ENCODE data around the gene DENND6B.
A peak's percentile ranks its signal among the peaks of the same experiment; 100 is the strongest.

Gene DENND6B

GRCh38 chr22:50314455-50315288 lies 12.1 kb downstream of the DENND6B start:
- no peak for DNase-seq

GRCh38 chr22:50314081-50314454 lies 12.7 kb downstream of the DENND6B start:
- DNase-seq: no peak

- DNase-seq: no peak
These were observed 13.2 kb downstream of the DENND6B start for GRCh38 chr22:50313600-50313999.

- no peak for DNase-seq
These were observed 13.8 kb downstream of the DENND6B start for GRCh38 chr22:50313021-50313420.

DNA sequence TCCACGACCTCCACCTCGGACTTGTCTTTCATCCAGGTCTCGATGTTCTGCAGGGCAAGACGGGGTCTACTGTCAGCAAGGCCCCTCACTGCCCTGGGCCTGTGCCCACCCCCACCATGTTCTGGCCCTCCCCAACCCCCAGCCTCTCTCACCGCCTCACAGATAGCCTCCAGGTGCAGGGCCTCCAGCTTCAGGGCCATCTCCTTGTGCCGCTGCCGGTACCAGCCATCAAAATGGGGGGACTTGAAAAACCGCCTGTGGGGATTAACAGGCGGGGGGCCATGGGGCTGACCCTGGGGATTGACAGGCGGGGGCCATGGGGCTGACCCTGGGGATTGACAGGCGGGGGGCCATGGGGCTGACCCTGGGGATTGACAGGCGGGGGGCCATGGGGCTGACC lies 14.4 kb downstream of the DENND6B start:
- no peak for DNase-seq

GRCh38 chr22:50311606-50312351 lies 15.0 kb downstream of the DENND6B start:
- DNase-seq: no peak

GRCh38 chr22:50310949-50311444 lies 15.8 kb downstream of the DENND6B start:
- DNase-seq: no peak

- DNase-seq: no peak
These were observed 16.6 kb downstream of the DENND6B start for GRCh38 chr22:50310031-50310722.

GRCh38 chr22:50309601-50309991 lies 17.2 kb downstream of the DENND6B start:
- DNase-seq: no peak

DNA sequence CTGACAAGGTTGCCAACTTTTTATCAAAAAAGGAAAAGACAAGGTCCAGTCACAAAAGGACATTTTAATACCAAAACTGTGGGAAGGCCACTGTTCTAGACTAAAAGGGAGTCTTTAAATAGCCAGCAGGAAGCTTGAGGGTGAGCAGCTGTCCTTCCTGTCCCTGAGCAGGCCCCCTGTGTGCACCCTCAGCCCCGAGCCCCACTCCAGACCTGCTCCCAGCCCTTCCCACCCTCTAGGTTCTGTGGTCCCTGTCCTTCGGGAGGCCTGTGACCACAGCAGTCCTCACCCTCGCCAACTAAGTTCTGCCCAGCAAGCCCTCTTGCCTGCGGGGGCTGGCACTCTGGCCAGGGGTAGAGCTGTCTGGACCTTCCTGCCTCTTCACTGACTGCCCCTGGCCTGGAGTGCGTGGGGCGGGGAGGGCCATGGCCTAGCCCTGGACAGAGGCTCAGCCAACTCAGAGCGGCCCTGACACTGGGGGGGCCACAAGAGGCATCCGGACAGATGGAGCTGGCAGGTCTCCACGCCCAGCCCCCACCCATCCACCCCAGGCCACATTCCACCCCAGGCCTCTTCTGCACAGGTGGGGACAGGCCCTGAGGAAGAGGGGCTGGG lies 17.7 kb downstream of the DENND6B start:
- DNase-seq: no peak

DNA sequence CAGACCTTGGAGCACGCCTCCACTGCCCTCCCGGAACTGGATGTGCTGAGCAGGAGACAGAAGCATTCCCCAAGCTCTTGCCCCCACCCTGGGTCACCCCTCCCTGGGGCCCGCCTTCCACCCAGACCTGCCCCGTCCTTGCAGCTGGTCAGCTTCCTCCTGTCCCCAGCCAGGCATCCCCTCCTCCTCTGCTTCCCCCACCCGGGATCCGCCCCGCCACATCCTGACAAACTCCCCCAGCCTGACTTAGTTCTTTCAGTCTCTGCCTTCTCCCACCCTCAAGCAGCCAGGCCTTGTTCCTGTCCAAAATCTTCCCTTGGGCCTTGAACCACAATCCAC lies 18.2 kb downstream of the DENND6B start:
- no peak for DNase-seq

DNA sequence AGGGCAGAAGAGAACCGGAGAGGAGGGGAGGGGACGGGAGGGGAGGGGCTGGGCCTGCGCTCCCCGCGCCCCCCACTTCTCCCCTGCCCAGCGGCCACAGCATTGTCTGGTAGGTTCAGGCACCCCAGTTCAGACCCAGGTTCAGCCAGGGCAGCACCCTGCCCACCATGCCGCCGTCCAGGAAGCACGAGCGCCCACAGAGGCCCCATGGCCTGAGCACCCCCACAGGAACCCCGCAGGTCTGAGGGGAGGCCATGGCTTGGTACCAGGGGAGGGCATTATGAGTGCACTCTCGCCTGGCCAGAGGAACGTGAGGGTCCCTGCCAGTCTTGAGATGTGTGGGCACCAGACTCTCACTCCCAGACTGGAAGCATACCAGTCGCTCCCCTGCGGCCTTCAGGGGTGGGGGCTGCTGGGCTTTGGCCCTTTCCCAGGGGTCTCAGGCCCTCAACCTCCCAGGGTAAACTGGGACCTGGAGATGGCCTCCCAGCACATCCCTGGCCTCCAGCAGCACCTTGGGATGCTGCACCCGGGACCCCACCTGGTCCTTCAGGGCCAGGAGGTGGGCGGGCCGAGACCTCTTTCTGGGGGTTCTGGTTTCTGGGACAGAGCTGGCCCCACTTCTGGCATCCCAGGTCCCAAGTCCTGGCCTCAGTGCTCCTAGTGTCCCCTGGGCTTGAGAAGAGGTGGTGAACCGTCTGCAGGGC lies 18.8 kb downstream of the DENND6B start:
- no peak for DNase-seq

GRCh38 chr22:50306753-50307749 lies 19.8 kb downstream of the DENND6B start, which contains the start of gene PLXNB2:
TSS of gene PLXNB2 (minus strand) at chr22:50307646. CDS start at chr22:50290584, 17,062 bp downstream.
- DNase-seq: peak; percentile 11

GRCh38 chr22:50305923-50306566 lies 20.8 kb downstream of the DENND6B start:
- no peak for DNase-seq

DNA sequence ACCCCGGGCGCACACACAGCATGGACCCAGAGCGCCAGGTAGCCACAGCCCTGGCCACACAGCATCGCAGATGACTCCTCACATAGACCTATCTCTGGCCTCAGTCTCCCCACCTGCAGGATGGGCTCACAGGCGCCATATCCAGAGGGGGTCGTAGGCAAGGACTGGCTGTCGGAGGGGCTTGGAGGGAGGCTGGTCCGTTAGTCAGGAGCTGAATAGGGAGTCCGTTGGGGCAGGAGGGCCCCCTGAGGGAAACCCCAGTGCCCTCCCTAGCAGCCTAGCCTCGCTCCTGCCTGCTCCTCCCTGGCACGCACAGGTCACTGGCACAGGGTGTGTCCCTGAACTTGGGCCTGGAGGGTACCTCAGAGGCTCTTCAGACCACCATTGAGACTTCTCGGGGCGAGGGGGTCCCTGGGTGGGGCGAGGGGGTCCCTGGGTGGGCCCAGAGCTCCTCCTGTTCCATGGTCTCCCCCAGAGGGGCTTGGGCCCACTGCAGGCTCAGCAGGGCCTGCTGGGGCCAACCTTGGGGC lies 21.4 kb downstream of the DENND6B start:
- DNase-seq: no peak

DNA sequence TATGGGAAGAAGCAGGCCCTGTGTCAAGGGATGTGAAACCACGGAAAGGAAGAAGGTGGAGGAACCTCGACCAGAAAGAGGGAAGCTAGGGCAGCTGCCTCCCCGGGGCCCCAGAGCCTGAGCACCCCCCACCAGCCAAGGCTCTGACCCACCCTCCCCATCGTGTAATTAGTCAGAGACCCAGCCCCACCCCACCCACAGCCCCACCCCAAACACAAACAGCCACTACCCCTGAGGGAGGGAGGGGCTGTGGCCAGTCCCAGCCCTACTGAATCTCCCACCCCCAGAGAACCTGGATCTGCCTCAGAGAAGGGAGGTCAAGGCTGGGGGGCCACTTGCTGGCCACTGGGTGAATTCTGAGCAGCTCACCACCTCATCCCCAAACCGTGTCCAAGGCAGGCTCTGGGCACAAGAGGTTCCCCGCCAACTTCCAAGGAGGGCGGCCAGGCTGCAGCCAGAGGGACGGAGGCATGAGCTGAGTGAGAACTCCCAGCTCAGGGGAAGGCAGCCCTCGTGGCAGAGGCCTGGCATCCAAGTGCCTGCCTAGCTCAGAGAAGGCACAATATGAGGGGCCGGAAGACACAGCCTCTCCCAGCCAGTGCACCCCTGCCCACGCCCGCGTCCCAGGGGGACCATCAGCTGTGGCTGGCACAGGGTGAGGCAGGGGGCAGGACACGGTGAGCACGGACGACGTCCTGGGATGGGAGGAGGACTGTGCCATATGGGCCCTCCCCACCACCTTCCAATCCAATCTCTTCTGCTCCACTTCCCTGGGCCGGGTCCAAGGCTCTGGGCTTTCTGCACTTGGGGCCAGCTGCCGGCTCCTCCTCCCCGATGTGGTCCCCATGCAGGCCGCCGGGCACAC lies 22.1 kb downstream of the DENND6B start:
- no peak for DNase-seq

- DNase-seq: no peak
These were observed 22.8 kb downstream of the DENND6B start for GRCh38 chr22:50303848-50304527.

DNA sequence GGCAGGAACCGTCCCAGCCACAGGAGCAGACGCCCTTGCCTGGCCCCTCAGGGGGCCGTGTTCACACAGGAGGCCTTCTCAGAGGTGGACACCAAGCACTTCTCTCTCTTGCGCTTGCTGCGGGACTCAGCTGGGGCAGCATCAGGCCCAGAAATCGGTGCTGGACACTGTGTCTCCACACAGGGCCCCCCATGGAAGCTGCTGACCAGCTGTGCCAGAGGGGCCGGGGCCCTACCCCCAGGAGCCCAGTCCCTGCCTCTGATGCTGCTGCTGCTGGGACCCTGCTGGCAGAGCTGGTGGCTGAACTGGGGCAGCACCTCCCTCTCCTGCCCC lies 23.3 kb downstream of the DENND6B start:
- DNase-seq: no peak

- DNase-seq: no peak
These were observed 24.2 kb downstream of the DENND6B start for GRCh38 chr22:50302564-50302963.

All from NCI-H2227 treated with DMSO at 0.1 percent for 48 hours (cell line).